ENCODE measurements around the gene NGEF. TPM values are rescaled to one million over a fixed set of nuclear protein-coding genes. Genes with fewer than 3 reads are reported as not detected.
"Not testable (repeated sequence)": the region's sequence is repeated elsewhere in the genome, so short reads cannot be mapped to it uniquely, and the experiment has no call there.

Gene NGEF
- total RNA-seq, 2 experiments from 2014 or later: not detected

DNA sequence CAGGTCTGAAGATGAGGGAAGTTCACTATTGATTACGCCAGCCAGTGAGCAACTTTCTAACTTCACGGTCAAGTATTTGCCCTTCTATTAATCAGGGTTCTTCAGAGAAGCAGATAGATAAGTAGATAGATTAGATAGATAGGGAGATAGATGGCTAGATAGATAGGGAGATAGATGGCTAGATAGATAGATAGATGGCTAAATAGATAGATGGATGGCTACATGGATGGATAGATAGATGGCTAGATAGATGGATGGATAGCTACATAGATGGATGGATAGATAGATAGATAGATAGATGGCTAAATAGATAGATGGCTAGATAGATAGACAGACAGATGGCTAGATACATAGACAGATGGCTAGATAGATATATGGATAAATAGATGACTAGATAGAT lies 42.3 kb upstream of the NGEF start:
- no peak for DNase-seq
- POLR2A ChIA-PET: no interaction called here
- CTCF ChIA-PET: interaction anchor here (0.6 to 4.7 kb wide), 6 partner anchors 10 to 524 kb away, joined by 3 to 33 read pairs (median 14); no protein-coding TSS in a partner anchor
- Mint-ChIP-seq H3K4me3 (no peak overlapping the region), H3K36me3 (ENCODE audit: low read depth) (peaks cover under 1% of the 10 kb centered on the region), H3K9me3 (ENCODE audit: insufficient read depth) (no peaks in the 10 kb centered on the region), H3K27me3 (ENCODE audit: low read depth) (peaks cover 15% of the 10 kb centered on the region), H3K4me1 (ENCODE audit: low read depth) (peaks cover 26% of the 10 kb centered on the region), H3K27ac (no peak overlapping the region)
- no peak for ATAC-seq

DNA sequence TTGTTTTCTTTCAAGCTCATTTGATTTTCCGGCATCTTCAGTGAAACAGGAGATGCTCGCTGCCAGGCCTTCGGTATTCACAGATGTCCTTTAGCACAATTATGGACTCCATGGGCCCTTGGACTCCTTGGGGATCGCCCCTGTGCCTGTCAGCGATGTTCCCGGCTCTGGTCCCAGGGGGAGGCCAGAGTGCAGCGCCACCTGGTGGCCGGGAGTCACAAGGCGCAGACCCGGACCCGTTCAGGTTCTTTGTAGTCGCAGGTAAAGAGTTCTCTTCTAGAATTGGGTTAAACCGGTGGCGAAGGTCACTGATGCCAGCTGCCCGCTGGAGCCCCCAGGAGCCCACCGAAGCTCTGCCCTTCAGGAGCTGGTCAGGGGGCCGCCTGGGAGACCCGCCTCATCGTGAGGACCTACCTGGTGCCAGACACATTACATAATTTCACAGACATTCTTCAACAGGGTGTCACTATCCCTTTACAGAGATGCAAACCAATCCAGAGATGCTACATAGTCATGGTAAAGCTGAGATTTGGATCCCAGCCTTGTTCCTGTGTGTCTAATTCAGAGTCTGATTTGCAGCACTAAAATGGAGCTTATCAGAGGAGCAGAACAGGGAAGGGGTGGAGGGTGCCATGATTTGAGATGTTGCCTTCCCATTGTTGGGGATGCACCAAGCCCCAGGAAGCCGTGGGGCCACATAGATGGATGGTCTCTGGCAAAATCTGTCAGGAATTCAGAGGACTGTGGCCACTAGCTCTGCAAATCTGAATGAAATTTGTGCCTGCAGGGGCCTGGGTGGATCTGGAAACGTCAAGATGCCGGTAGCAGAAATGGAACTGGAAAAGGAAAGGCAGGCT lies 41.1 kb upstream of the NGEF start:
- DNase-seq (peak; percentile 76), ATAC-seq (peak; percentile 76)
- H3K36me3 Mint-ChIP-seq (ENCODE audit: low read depth): no peaks in the 10 kb centered on the region
- ChIA-PET POLR2A (interaction anchor here (0.5 to 0.6 kb wide), 2 partner anchors 211 to 291 kb away, joined by 3 read pairs; no protein-coding TSS in a partner anchor), CTCF (interaction anchor here (0.5 to 4.7 kb wide), 53 partner anchors 9 to 421 kb away, joined by 3 to 33 read pairs (median 4); partner anchors contain the start of genes ATG16L1 and NGEF)
- H3K4me1 Mint-ChIP-seq (ENCODE audit: low read depth): peaks cover 18% of the 10 kb centered on the region
- no peaks in the 10 kb centered on the region for H3K9me3 Mint-ChIP-seq (ENCODE audit: insufficient read depth)
- H3K27me3 Mint-ChIP-seq (ENCODE audit: low read depth): peaks cover 18% of the 10 kb centered on the region
- no peak overlapping the region for H3K4me3 Mint-ChIP-seq
- H3K27ac Mint-ChIP-seq: no peak overlapping the region

DNA sequence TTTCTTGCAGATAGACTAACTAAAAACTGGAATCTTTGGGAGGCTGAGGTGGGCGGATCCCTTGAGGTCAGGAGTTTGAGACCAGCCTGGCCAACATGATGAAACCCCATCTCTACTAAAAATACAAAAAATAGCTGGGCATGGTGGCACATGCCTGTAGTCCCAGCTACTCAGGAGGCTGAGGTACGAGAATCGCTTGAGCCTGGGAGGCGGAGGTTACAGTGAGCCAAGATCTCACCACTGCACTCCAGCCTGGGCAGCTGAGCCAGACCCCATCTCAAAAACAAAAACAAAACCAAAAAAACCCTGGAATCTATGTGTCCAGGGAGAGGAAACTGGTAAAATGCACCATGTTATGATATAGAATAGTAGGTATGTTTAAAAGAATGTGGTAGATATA lies 39.5 kb upstream of the NGEF start:
- ATAC-seq; POLR2A ChIA-PET; DNase-seq; H3K36me3 Mint-ChIP-seq (ENCODE audit: low read depth); H3K9me3 Mint-ChIP-seq (ENCODE audit: insufficient read depth); H3K27ac Mint-ChIP-seq; H3K4me3 Mint-ChIP-seq: not testable (repeated sequence)
- CTCF ChIA-PET: interaction anchor here (0.9 to 4.7 kb wide), 10 partner anchors 10 to 294 kb away, joined by 3 to 33 read pairs (median 10); no protein-coding TSS in a partner anchor
- peaks cover 28% of the 10 kb centered on the region for H3K27me3 Mint-ChIP-seq (ENCODE audit: low read depth)
- peaks cover 16% of the 10 kb centered on the region for H3K4me1 Mint-ChIP-seq (ENCODE audit: low read depth)

DNA sequence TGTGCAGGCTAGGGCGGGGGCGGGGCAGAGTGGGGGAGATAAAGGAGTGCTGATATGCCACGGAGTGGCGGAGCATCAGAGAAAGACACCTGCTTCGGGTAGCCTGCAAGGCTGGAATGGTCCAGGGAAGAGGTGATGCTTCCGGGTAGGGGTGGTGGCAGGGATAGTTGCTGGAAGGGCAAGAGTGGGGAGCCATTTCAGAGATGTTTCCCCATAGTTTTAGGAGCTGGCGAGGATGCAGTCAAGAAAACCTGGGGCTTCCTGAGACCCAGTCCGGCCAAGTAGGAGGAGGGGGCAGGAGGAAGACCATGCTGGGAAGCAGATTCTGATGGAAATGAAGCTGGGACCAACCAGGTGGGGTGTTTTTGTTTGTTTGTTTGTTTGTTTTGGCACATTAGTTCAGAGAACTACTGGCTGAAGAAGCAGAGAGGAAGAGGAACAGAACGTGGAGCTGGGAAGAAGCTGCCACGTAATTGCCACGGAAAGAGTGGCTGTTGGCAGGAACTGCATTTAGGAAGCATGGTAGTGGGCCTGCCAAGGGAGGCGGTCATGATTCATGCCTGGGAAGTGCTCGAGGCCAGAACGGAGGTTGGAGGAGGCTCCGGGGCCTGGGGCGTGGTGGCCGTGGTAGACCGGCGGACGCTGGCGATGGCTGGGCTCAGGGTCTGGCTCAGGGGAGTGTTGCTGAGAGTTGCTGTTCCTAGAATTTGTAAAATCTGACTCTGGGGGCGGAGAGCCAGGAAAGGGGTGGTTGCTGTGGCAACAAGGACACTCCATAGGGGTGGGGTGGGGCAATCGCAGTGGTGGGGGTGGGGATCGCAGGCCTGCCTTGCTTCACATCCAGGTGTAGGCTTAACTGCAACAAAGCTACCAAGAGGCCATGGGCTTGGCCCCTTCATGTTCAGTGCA lies 38.4 kb upstream of the NGEF start:
- ChIA-PET POLR2A (no interaction called here), CTCF (interaction anchor here (0.6 to 4.7 kb wide), 4 partner anchors 9 to 1344 kb away, joined by 3 to 33 read pairs (median 11); no protein-coding TSS in a partner anchor)
- Mint-ChIP-seq H3K27ac (no peak overlapping the region), H3K27me3 (ENCODE audit: low read depth) (peaks cover 33% of the 10 kb centered on the region), H3K4me1 (ENCODE audit: low read depth) (peaks cover 16% of the 10 kb centered on the region), H3K9me3 (ENCODE audit: insufficient read depth) (no peaks in the 10 kb centered on the region), H3K36me3 (ENCODE audit: low read depth) (no peaks in the 10 kb centered on the region), H3K4me3 (no peak overlapping the region)
- DNase-seq (no peak), ATAC-seq (no peak)

DNA sequence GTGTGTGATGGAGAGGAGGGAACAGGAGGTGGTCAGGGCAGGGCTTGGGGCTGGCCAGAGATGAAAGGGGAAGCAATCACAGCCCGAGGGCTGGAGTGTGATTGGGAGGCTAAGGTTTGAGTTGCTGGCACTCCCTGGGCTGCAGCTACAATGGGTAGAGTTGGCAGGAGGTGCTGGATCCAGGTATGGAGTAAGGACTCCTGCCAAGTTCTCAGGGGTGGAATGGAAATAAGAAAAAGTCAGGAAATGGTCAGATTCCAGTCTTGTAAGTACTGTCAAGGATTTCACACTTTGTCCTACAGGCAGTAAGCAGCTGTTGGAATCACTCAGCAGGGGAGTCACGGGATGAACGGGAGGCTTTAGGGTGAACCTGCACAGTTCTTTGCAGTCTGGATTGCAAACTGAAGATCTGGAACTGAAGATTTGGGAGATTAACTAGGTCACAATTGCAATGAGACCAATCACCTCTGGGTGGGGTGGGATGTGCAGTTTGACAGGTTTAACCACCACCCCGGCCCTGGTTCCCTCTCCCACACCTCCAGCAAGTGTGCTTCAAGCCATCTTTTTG lies 36.2 kb upstream of the NGEF start:
- peaks cover 29% of the 10 kb centered on the region for H3K27me3 Mint-ChIP-seq (ENCODE audit: low read depth)
- ChIA-PET POLR2A (interaction anchor here (0.6 kb wide), 1 partner anchor 85 kb away, joined by 3 read pairs; no protein-coding TSS in a partner anchor), CTCF (interaction anchor here (1.3 kb wide), 1 partner anchor 10 kb away, joined by 3 read pairs; no protein-coding TSS in a partner anchor)
- no peak overlapping the region for H3K4me3 Mint-ChIP-seq
- no peak overlapping the region for H3K27ac Mint-ChIP-seq
- peaks cover 14% of the 10 kb centered on the region for H3K4me1 Mint-ChIP-seq (ENCODE audit: low read depth)
- no peaks in the 10 kb centered on the region for H3K9me3 Mint-ChIP-seq (ENCODE audit: insufficient read depth)
- DNase-seq (peak; percentile 38), ATAC-seq (no peak)
- H3K36me3 Mint-ChIP-seq (ENCODE audit: low read depth): no peaks in the 10 kb centered on the region

DNA sequence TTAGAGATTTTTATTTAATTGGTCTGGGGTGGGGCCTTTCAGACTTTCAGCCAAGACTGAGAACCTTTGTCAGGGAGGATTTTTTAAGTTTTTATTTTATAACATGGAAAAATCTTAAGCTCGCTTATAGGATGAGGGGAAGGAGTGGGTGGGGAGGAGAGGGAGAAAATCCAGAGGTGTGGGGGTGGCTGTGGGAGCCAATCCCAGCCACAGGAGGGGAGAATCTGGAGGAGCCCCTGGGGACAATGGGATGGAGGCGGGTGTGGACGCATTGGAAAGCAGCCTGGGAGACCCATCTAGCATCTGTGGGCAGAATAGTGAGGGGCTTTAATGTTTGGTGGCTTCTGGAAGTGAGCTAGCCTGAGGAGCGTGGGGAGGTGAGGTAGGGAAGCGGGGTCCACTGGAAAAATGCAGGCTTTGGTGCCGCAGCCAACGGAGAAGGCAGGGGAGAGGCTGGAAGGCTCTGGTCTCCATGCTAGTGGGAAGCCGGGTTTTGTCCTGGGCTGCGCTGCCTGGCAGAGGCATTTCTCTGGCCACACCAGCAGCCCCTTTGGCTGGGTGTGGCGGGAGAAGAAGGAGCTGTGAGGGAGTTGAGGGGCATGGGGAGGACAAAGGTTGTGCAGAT lies 35.6 kb upstream of the NGEF start:
- no peak overlapping the region for H3K4me3 Mint-ChIP-seq
- H3K27me3 Mint-ChIP-seq (ENCODE audit: low read depth): peaks cover 25% of the 10 kb centered on the region
- DNase-seq: no peak
- H3K36me3 Mint-ChIP-seq (ENCODE audit: low read depth): no peaks in the 10 kb centered on the region
- ATAC-seq: no peak
- ChIA-PET CTCF (interaction anchor here (0.7 to 1.3 kb wide), 2 partner anchors 10 to 13 kb away, joined by 3 read pairs; no protein-coding TSS in a partner anchor), POLR2A (no interaction called here)
- peaks cover 8% of the 10 kb centered on the region for H3K4me1 Mint-ChIP-seq (ENCODE audit: low read depth)
- no peak overlapping the region for H3K27ac Mint-ChIP-seq
- no peaks in the 10 kb centered on the region for H3K9me3 Mint-ChIP-seq (ENCODE audit: insufficient read depth)

DNA sequence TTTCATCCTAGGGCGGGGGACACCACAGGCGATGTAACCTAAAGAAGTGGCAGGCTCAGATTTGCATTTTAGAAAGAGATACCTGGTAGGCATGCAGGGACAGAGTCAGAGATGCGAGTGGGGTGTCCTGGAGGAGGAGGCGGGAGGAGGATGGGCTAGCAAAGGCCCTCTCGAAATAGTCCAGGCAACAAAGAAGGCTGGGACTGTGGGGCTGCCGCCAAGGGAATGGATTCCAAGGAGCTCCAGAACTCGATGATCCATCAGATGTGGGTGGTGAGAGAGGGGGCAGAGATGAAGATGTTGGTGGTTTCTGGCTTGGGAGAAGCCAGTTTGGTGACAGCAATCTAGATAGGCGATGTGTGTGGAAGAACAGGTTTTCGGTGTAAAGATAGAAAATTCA lies 34.6 kb upstream of the NGEF start:
- ChIA-PET CTCF (interaction anchor here (0.7 kb wide), 1 partner anchor 14 kb away, joined by 3 read pairs; no protein-coding TSS in a partner anchor), POLR2A (no interaction called here)
- no peaks in the 10 kb centered on the region for H3K9me3 Mint-ChIP-seq (ENCODE audit: insufficient read depth)
- peaks cover 7% of the 10 kb centered on the region for H3K4me1 Mint-ChIP-seq (ENCODE audit: low read depth)
- no peak overlapping the region for H3K27ac Mint-ChIP-seq
- H3K36me3 Mint-ChIP-seq (ENCODE audit: low read depth): no peaks in the 10 kb centered on the region
- H3K4me3 Mint-ChIP-seq: no peak overlapping the region
- ATAC-seq (no peak), DNase-seq (no peak)
- H3K27me3 Mint-ChIP-seq (ENCODE audit: low read depth): peaks cover 20% of the 10 kb centered on the region

DNA sequence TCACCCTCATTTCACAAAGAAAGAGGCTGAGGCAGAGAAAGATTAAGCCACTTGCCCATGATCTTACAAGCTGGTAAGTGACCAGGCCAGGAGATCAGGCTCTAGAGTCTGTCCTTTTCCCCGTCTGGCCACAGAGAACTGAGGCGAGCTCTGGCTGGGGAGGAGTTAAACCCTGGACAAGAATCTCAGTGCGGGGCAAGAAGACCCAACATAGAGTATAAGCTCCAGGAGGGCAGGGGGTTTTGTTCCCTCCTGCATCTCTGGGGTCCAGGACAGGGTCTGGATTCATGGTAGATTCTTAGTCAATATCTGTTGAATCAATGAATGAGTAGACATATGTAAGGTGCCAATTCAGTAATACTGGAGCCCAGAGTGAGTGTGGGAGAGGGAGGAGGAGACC lies 34.1 kb upstream of the NGEF start:
- no peaks in the 10 kb centered on the region for H3K9me3 Mint-ChIP-seq (ENCODE audit: insufficient read depth)
- H3K27me3 Mint-ChIP-seq (ENCODE audit: low read depth): peaks cover 20% of the 10 kb centered on the region
- ATAC-seq (no peak), DNase-seq (no peak)
- H3K4me1 Mint-ChIP-seq (ENCODE audit: low read depth): peaks cover 7% of the 10 kb centered on the region
- POLR2A ChIA-PET: no interaction called here
- H3K27ac Mint-ChIP-seq: no peak overlapping the region
- CTCF ChIA-PET: no interaction called here
- H3K36me3 Mint-ChIP-seq (ENCODE audit: low read depth): no peaks in the 10 kb centered on the region
- H3K4me3 Mint-ChIP-seq: no peak overlapping the region

DNA sequence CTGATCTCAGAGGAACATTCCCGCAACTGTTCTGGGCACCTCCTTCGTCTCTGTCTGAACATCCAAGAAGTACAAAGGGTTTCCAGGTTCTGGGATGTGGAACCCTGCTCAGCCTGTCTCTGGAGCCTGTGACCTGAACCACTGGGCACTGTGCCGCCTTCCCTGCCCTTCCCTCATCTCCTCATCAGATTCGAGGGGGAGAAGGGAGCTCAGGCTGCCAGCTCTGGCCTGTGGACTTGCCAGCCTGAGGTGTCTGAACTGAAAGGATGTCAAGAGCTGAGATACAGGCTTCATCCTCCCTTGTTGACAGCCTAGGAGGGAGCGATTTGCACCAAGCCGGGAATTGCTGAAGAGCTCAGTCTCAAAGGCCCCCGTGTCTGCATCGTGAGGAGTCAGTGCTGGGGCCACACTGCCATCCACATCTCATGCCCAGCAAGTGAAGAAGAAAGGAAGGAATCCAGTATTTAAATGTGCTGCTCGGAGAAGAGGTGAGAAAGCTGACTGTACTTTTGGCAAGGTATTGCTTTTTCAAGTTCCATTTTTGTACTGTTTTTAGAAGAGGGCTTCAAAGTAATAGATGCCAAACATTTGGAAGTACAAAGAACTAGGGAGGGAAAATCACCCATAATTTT lies 32.0 kb upstream of the NGEF start:
- CTCF ChIA-PET: interaction anchor here (0.7 to 2.9 kb wide), 2 partner anchors 9 to 217 kb away, joined by 3 to 16 read pairs; no protein-coding TSS in a partner anchor
- ATAC-seq: no peak
- no peak for DNase-seq
- POLR2A ChIA-PET: interaction anchor here (0.7 kb wide), 1 partner anchor 111 kb away, joined by 3 read pairs; no protein-coding TSS in a partner anchor
- Mint-ChIP-seq H3K36me3 (ENCODE audit: low read depth) (no peaks in the 10 kb centered on the region), H3K27me3 (ENCODE audit: low read depth) (peaks cover 19% of the 10 kb centered on the region), H3K27ac (no peak overlapping the region), H3K4me1 (ENCODE audit: low read depth) (peaks cover 7% of the 10 kb centered on the region), H3K9me3 (ENCODE audit: insufficient read depth) (no peaks in the 10 kb centered on the region), H3K4me3 (no peak overlapping the region)

DNA sequence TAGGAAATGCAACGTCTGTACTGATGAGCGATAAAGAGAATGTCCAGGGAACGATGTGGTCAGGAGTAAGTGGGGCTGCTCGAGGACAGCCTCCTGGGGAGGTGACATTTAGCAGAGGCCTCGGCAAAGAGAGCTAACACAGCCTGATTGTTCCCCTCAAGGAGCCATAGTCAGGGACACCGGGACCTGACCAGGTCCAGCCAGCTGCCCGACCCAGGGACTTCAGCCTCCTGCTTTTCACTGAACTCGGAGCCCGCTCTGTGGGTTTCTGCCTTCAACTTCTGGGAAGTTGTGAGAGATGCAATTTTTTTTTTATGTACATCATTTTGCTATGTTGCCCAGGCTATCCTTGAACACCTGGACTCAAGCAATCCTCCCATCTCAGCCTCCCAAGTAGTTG lies 29.5 kb upstream of the NGEF start:
- Mint-ChIP-seq H3K36me3 (ENCODE audit: low read depth) (no peaks in the 10 kb centered on the region), H3K9me3 (ENCODE audit: insufficient read depth) (no peaks in the 10 kb centered on the region), H3K4me3 (no peak overlapping the region), H3K27ac (no peak overlapping the region), H3K4me1 (ENCODE audit: low read depth) (no peaks in the 10 kb centered on the region), H3K27me3 (ENCODE audit: low read depth) (peaks cover 7% of the 10 kb centered on the region)
- POLR2A ChIA-PET: no interaction called here
- DNase-seq (no peak), ATAC-seq (no peak)
- CTCF ChIA-PET: interaction anchor here (1.1 to 1.8 kb wide), 2 partner anchors 10 to 11 kb away, joined by 3 to 5 read pairs; no protein-coding TSS in a partner anchor
